Transverse colon (tissue), 4 donors: ENCODE results near the gene C22orf15.

ENCODE experiments used
- EP300 ChIP-seq: sonication (generic); formaldehyde crosslinking; IDR thresholded peaks from one replicate; pipeline ENCODE4 v1.6.1; 2017; ENCODE audit warnings: antibody characterized with exemption, low read depth
- POLR2A ChIP-seq: fragments of 450-650 bp; IDR thresholded peaks from one replicate; pipeline ENCODE4 v1.6.1; 2016; ENCODE audit warnings: antibody characterized with exemption, mild to moderate bottlenecking, moderate library complexity
- POLR2AphosphoS5 ChIP-seq, 3 donors: sonication (generic); formaldehyde crosslinking; IDR thresholded peaks; one replicate each; pipeline ENCODE4 v1.6.1; 2016; ENCODE audit warnings: antibody characterized with exemption in 3 of 3
- TF ChIP-seq, protein P1 (sequence below), 5 experiments: fragments of 200-600 bp in 3 of 5; fragments of 450-650 bp in 2 of 5; sonication (generic) in 3 of 5; IDR thresholded peaks; 1 replicate in 2 of 5; 2 replicates in 3 of 5; pipeline ENCODE4 v1.5.1; 2016 to 2017; ENCODE audit warnings: antibody characterized with exemption in 5 of 5, inconsistent platforms in 3 of 5, mild to moderate bottlenecking in 2 of 5, moderate library complexity in 1 of 5

DNA sequence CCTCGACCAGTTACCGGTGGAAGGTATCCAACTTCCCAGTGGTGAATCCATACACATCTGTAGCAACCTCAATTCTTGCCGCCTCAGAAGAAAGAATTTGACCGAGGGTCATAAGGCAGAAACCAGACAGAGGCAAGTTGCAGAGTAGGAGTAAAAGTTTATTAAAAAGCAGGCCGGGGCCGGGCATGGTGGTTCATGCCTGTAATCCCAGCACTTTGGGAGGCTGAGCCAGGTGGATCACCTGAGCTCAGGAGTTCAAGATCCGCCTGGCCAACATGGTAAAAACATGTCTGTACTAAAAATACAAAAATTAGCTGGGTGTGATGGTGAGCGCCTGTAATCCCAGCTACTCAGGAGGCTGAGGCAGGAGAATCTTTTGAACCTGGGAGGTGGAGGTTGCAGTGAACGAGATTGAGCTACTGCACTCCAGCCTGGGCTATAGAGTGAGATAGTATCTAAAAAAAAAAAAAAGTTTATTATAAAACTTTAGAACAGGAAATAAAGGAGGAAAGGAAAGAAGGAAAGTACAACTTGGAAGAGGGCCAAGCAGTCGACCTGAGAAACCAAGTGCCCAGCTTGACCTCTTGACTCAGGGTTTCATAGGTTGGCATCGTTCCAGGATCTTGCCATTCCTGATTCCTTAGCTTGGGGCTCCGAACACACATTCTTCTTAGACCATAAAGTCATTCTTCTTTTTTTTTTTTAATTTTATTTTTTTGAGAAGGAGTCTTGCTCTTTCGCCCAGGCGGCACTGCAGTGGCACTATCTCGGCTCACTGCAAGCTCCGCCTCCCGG, 44.2 kb upstream of the C22orf15 start:
- TF ChIP-seq, protein P1, sequence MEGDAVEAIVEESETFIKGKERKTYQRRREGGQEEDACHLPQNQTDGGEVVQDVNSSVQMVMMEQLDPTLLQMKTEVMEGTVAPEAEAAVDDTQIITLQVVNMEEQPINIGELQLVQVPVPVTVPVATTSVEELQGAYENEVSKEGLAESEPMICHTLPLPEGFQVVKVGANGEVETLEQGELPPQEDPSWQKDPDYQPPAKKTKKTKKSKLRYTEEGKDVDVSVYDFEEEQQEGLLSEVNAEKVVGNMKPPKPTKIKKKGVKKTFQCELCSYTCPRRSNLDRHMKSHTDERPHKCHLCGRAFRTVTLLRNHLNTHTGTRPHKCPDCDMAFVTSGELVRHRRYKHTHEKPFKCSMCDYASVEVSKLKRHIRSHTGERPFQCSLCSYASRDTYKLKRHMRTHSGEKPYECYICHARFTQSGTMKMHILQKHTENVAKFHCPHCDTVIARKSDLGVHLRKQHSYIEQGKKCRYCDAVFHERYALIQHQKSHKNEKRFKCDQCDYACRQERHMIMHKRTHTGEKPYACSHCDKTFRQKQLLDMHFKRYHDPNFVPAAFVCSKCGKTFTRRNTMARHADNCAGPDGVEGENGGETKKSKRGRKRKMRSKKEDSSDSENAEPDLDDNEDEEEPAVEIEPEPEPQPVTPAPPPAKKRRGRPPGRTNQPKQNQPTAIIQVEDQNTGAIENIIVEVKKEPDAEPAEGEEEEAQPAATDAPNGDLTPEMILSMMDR (IDR thresholded peaks at IDR 0.05) = no peak
- no peak for TF ChIP-seq EP300
- TF ChIP-seq POLR2A = no peak
- TF ChIP-seq POLR2AphosphoS5 (IDR thresholded peaks at IDR 0.05) = no peak
